ENCODE results near the gene NCAM2.
"Not testable (repeated sequence)": the region's sequence is repeated elsewhere in the genome, so short reads cannot be mapped to it uniquely, and the experiment has no call there.

The NCAM2 gene

DNA sequence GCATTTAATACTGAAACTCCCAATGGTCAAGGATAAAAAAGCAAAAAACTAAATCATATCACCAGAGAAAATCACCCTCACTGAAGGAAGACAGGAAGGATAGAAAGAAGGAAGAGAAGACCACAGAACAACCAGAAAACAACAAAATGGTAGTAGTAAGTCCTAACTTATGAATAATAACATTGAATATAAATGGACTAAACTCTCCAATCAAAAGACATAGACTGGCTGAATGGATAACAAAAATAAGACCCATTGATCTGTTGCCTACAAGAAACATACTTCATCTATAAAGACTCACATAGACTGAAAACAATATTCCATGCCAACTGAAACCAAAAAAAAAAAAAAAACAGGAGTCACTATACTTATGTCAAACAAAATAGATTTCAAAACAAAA lies 347.7 kb downstream of the NCAM2 start:
- no peak for DNase-seq

GRCh38 chr21:21366277-21366676 lies 368.1 kb downstream of the NCAM2 start:
- DNase-seq: no peak

GRCh38 chr21:21367583-21367982 lies 369.4 kb downstream of the NCAM2 start:
- DNase-seq: no peak

DNA sequence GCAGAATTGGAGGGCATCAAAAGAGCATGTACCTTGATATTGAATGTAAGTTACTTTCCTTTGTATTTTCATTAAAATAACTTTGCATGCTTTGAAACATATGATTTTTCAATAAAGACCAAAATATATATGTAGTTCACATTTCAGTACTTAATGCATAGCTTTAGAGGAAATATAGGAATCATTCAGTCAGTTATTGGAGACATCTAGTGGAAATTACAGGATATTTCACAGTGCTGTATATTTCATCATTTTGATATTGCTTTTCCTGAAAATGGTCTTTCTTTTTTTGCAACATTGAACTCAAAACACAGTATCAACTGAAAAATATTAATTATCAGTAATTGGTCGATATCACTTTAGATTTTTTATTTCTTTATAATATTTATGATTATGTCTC lies 375.8 kb downstream of the NCAM2 start:
- DNase-seq: no peak

DNA sequence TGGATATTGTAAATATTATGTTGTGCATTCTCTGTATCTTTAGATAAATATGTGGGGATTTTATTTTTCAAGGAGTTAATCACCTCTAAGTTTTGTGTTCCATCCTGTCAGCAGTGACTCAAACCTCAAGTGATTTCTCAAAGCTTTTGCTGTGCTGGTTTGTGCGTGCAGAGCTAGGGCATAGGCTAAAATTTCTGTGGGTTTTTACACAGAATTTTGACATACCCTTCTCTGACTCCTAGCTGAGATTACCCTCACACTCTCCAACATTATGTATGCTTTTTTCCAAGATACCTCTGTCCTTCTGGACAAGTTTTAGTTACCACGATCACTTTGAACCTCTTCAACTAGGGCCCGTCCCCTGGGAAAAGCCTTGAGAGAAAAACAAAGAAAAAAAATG lies 384.9 kb downstream of the NCAM2 start:
- no peak for DNase-seq

GRCh38 chr21:21384977-21385376 lies 386.8 kb downstream of the NCAM2 start:
- no peak for DNase-seq

DNA sequence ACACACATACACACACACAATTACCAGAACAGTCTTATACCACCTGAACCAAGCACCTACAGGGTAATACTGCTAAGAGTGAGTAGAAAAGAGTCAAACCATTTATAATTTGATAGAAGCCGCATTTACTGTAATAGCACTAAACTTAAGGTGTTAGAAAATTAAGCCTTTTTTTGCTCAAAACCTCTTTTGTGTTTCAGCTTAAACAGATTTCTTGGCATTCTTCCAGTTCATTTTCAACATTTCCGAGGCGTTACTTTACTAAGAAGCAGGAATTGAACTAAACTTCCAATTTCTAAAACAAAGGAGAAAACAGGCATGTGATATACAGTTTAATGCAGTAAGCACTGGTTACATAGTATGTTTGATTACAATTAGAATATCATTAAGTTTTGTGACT lies 387.2 kb downstream of the NCAM2 start:
- no peak for DNase-seq

GRCh38 chr21:21387916-21388315 lies 389.7 kb downstream of the NCAM2 start:
- DNase-seq: no peak

DNA sequence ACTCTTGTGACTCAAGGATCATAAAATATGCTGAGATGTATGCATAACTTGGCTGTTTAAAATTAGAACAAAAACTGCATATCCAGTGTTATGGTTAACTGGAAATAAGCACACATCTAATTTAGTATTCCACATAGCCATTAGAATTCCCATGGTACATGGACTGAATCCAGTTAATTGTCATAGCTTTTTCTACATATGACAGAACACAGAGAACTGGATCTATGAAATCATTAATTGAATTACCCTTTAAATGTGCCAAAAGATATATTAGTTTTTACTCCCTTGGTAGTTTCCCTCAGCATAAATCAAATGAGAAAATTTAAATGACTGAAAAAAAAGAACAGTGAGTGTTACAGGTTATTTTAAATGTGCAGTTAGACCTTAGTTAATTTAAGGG lies 395.9 kb downstream of the NCAM2 start:
- no peak for DNase-seq

DNA sequence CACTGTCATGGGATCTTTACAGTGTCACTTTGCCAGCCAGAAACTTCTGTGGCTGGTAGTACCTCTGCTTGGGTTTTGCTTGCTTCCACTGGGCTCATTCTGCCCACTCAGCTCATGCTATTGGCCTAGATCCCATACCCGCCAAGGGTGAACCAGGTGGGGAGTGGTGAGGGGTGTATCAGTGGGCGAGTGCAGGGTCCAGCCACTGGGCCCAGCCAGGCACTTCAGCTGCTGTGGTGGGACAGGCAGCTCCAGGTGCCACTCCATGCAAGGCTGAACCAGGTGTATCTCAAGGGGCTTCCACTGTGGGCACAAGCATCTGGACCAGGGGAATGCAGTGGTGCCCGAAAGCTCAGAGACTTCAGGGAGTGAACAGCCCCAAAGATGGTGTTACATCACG lies 398.2 kb downstream of the NCAM2 start:
- DNase-seq: no peak

DNA sequence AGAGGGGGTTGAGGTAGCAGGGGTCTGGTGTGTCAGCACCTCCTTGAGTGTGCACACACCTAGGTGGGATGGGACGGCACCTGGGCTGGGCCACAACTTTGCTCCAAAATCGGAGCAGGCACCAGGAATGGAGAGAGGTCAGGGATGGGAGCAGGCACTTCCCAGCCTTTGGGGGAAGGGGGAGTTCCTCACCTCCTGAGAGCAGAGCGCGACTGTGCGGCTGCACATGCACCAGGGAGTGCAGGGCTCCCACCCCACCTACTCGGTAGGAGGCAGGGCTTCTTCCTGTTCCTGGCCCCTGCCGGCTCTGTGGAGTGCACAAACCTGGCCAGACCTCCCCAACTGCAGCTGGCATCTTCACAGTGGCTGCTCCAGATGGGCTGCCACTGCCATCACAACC lies 399.3 kb downstream of the NCAM2 start:
- no peak for DNase-seq

GRCh38 chr21:21401444-21401843 lies 403.2 kb downstream of the NCAM2 start:
- no peak for DNase-seq

DNA sequence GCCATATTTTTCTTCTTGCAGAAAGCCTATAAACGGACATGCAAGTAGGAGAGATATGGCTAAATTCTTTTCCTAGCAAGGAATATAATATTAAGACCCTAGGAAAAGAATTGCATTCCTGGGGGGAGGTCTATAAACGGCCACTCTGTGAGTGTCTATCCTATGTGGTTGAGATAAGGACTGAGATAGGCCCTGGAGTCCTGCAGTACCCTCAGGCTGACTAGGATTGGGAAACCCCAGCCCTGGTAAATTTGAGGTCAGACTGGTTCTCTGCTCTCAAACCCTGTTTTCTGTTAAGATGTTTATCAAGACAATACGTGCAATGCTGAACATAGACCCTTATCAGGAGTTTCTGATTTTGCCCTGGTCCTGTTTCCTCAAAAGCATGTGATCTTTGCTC lies 404.0 kb downstream of the NCAM2 start:
- DNase-seq: not testable (repeated sequence)

DNA sequence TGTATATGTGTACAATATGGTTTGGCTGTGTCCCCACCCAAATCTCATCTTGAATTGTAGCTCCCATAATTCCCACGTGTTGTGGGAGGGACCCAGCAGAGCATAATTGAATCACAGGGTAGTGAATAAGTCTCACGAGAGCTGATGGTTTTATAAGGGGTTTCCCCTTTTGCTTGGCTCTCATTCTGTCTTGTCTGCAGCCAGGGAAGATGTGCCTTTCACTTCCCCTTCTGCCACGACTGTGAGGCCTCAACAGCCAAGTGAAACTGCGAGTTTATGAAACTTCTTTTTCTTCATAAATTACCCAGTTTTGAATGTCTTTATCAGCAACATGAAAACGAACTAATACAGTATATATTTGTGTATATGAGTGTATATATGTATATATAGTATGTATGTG lies 406.1 kb downstream of the NCAM2 start:
- DNase-seq: not testable (repeated sequence)

DNA sequence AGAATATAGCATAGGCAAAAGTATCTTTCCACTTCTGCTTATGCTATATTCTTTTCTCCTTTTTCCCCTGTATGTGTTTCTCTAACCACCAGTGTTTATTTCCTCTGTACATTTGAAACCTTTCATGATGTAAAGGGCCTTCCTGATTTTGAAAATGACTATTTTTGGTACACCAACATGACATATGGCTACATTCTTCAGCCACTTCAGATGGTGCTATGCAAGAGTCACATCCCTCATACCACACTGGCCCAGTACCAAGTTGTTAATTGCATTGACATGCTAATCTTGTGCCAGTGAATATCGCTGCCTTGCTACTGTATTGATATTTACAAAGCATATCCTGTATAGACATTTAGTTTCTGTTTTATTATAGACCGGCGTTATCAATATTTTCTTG lies 408.7 kb downstream of the NCAM2 start:
- DNase-seq: no peak

DNA sequence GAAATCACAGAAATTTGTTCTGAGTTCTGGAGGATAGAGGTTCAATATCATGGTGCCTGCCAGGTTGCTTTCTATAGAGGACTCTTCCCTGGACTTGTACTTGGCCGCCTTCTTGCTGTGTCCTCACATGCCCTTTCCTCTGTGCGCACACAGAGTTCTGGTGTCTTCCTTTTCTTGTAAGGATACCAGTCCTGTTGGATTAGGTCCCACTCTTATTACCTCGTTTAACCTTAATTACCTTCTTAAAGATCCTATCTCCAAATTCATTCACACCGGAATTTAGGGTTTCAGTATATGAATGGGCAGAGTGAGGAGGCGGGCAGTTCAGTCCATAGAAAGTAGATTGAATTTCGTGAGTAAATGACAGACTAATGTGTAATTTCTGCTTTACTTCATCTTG lies 413.9 kb downstream of the NCAM2 start:
- DNase-seq: no peak

DNA sequence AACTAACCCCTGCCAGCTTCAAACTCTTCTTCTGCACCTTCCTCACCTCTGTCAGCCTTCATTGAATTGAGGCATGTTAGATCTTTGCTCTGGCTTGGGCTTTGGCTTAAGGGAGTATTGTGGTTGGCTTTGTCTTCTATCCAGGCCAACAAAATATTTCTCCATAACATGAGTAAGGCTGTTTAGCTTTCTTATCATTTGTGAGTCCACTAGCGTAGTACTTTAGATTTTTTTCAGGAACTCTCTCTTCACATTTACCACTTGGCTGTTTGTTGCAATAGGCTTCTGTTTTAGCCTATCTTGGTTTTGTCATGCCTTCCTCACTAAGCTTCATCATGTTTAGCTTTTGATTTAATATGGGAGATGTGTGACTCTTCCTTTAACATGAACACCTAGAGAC lies 417.5 kb downstream of the NCAM2 start:
- no peak for DNase-seq

- DNase-seq: no peak
These were observed 436.7 kb downstream of the NCAM2 start for GRCh38 chr21:21434944-21435343.

DNA sequence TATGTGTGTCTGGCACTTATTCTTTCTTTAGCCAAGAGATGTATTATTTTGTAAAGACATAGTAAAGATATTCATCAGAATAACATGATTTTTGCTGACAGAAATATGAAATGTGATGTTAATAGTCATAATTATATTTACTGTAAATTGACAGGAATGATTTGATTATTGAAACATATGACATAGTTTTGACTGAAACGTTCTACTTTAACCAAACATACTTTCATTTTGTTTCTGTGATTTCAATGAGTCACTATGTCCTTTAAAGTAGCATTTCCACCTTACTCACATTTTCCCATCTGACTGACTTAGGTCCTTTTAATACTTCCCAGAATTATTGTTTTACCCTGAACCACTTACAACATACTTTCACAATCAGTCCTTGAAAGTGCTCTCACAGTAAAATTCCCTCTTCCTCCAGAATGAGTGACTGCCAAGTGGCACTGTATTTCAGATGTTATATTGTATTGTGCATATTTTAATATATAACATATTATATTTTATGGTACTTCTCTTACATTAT lies 437.9 kb downstream of the NCAM2 start:
- no peak for DNase-seq

- no peak for DNase-seq
These were observed 441.6 kb downstream of the NCAM2 start for GRCh38 chr21:21439761-21440160.

GRCh38 chr21:21457077-21457476 lies 458.9 kb downstream of the NCAM2 start:
- DNase-seq: no peak

GRCh38 chr21:21458124-21458631 lies 460.0 kb downstream of the NCAM2 start:
- no peak for DNase-seq

- no peak for DNase-seq
These were observed 462.8 kb downstream of the NCAM2 start for GRCh38 chr21:21460979-21461378.

DNA sequence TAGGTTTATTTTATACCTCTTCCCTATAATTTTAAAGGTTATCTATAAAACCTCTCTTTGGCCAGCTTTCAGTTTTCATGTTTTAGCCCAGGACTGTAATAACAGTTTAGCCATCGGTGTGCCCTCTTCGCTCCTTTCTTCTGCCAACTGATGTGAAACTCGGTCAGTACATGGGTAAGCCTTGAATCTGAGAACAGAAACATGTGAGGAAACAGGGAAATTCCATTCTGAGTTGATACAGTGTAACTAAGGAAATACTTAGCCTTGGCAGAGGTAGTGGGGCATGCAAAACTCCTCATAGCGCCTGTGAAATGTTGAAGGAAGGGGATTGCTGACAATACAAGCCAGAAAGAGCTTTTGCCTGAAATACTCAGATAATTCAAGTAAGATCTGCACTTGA lies 465.2 kb downstream of the NCAM2 start:
- no peak for DNase-seq

- DNase-seq: no peak
These were observed 466.5 kb downstream of the NCAM2 start for GRCh38 chr21:21464684-21465083.

GRCh38 chr21:21466752-21467151 lies 468.5 kb downstream of the NCAM2 start:
- no peak for DNase-seq

Measured in stimulated activated CD8-positive, alpha-beta memory T cell treated with anti-CD3 and anti-CD28 coated beads, Interleukin-4, amount 100 ng/mL, for 48 hours (primary cell).